T-cell (primary cell): Measurements from ENCODE around the gene ASPDH. TPM values are rescaled to one million over a fixed set of nuclear protein-coding genes. Genes with fewer than 3 reads are reported as not detected.

Experiments used
- ATAC-seq, 4 experiments: fragments of 200-7000 bp in 3 of 4; fragments of 150-1000 bp in 1 of 4; cut with Tn5 transposase; replicated peaks in 1 of 4; 1 replicate in 3 of 4; 2 replicates in 1 of 4; pipeline ENCODE4 v1.10.0; 2021; ENCODE audit warnings: moderate library complexity in 3 of 4, mild to moderate bottlenecking in 2 of 4, moderate number of reproducible peaks in 1 of 4
- CTCF ChIA-PET, 2 donors: fragments of 300-600 bp; sonication (Branson Sonifier 250); formaldehyde crosslinking; loops; one replicate each; lab custom pipeline; 2022; ENCODE audit warnings: antibody characterized with exemption in 2 of 2; lab: Charles Lee
- POLR2A ChIA-PET, 2 donors: fragments of 300-600 bp; sonication (Branson Sonifier 250); formaldehyde crosslinking; loops; one replicate each; lab custom pipeline; 2022; ENCODE audit warnings: antibody characterized with exemption in 2 of 2; lab: Charles Lee
- DNase-seq, 35 experiments: peaks; one replicate each; pipeline versions ENCODE4 v3.0.0 to v3.0.0-alpha.2; 2013 to 2023
- H3K27ac ChIP-seq: one replicate; pipeline ENCODE4 v1.5.1; 2013; ENCODE audit warnings: low read length
- H3K27me3 ChIP-seq, 2 experiments: replicated peaks in 1 of 2; 1 replicate in 1 of 2; 2 replicates in 1 of 2; pipeline versions ENCODE4 v1.6.1 to v1.7.0; 2013; ENCODE audit warnings: low read length in 1 of 2, mixed read lengths in 1 of 2; ENCODE audit not compliant: control insufficient read depth in 2 of 2, insufficient read depth in 2 of 2; ENCODE audit errors: extremely low read depth in 1 of 2
- H3K36me3 ChIP-seq, 2 donors: 1 replicate in 1 of 2; 2 replicates in 1 of 2; pipeline versions ENCODE4 v1.6.1 to v1.7.0; 2013; ENCODE audit warnings: low read length in 1 of 2; ENCODE audit not compliant: control insufficient read depth in 2 of 2, insufficient read depth in 1 of 2; ENCODE audit errors: extremely low read depth in 1 of 2
- H3K4me1 ChIP-seq, 2 experiments: 1 replicate in 1 of 2; 2 replicates in 1 of 2; pipeline versions ENCODE4 v1.6.1 to v1.7.0; 2013; ENCODE audit warnings: low read length in 2 of 2, mixed read lengths in 1 of 2; ENCODE audit not compliant: insufficient read depth in 2 of 2, control insufficient read depth in 1 of 2; ENCODE audit errors: extremely low read depth in 1 of 2
- H3K4me3 ChIP-seq, 2 donors: 1 replicate in 1 of 2; 2 replicates in 1 of 2; pipeline versions ENCODE4 v1.5.1 to v1.7.0; 2013; ENCODE audit warnings: mild to moderate bottlenecking in 2 of 2, low read length in 1 of 2, moderate library complexity in 1 of 2; ENCODE audit not compliant: control insufficient read depth in 1 of 2; ENCODE audit errors: extremely low read depth in 1 of 2
- H3K9me3 ChIP-seq: 2 replicates; pipeline ENCODE4 v1.7.0; 2013
- H3K27ac Mint-ChIP-seq, 2 donors: one replicate each; pipeline ENCODE4 v1.8.0; 2020 to 2021; ENCODE audit warnings: mild to moderate bottlenecking in 2 of 2, mixed read lengths in 2 of 2
- H3K27me3 Mint-ChIP-seq, 2 donors: one replicate each; pipeline ENCODE4 v1.8.0; 2021 to 2022; ENCODE audit warnings: mixed read lengths in 2 of 2
- H3K36me3 Mint-ChIP-seq: one replicate; pipeline ENCODE4 v1.8.0; 2021; ENCODE audit warnings: mixed read lengths
- H3K4me1 Mint-ChIP-seq, 3 donors: one replicate each; pipeline ENCODE4 v1.8.0; 2020 to 2022; ENCODE audit warnings: mixed read lengths in 3 of 3, mild to moderate bottlenecking in 1 of 3
- H3K4me3 Mint-ChIP-seq, 3 donors: one replicate each; pipeline ENCODE4 v1.8.0; 2020 to 2022; ENCODE audit warnings: mild to moderate bottlenecking in 3 of 3, mixed read lengths in 3 of 3, moderate library complexity in 3 of 3
- H3K9me3 Mint-ChIP-seq, 3 donors: one replicate each; pipeline ENCODE4 v1.8.0; 2020 to 2022; ENCODE audit warnings: mixed read lengths in 3 of 3
- WGBS: methylation state at CpG from one replicate; pipeline ENCODE4 v1.1.5; 2013; ENCODE audit warnings: missing lambda C conversion rate; ENCODE audit not compliant: insufficient coverage; 5-methylcytosine and 5-hydroxymethylcytosine counted together
- total RNA-seq, 35 experiments: library from RNA in 6 of 35; stranded (reverse) in 6 of 35; fragments of 120-200 nt in 1 of 35; gene quantifications; one replicate each; pipeline versions ENCODE4 v1.2.1 to v1.2.4 and lab custom pipeline; 2013 to 2026

Gene ASPDH
- not detected for total RNA-seq
- total RNA-seq (2013) = not detected
- 0 to 0.10 (median 0) reads per million in 29 experiments for total RNA-seq (lab: John Stamatoyannopoulos, UW)

- DNase-seq (no peak), ATAC-seq (no peak)
- no peak within 1 kb of the TSS for H3K27ac ChIP-seq
- Mint-ChIP-seq H3K27ac (no peak within 1 kb of the TSS), H3K9me3 (no peaks in the 10 kb centered on the region), H3K4me1 (peaks cover 11 to 20% (median 18%) of the 10 kb centered on the region in 3 donors), H3K4me3 (no peak within 1 kb of the TSS), H3K27me3 (peaks cover 0 to 12% of the 10 kb centered on the region in 2 donors), H3K36me3 (no peaks in the 10 kb centered on the region)
- H3K4me3 ChIP-seq = no peak within 1 kb of the TSS
- WGBS = 78% methylated on average over 14 of the region's 22 CpGs
- H3K4me1 ChIP-seq = peaks cover 2 to 22% of the 10 kb centered on the region in 2 experiments
- no peaks in the 10 kb centered on the region for H3K9me3 ChIP-seq
- peaks cover 0 to 47% of the 10 kb centered on the region in 2 experiments for H3K27me3 ChIP-seq
- H3K36me3 ChIP-seq = no peaks in the 10 kb centered on the region
- CTCF ChIA-PET = no interaction called here
- POLR2A ChIA-PET = no interaction called here
Measured at GRCh38 chr19:50513746-50514345, at the start of gene ASPDH. Gene ASPDH (minus strand): TSS chr19:50513913. CDS start chr19:50513823, 90 bp downstream.

DNA sequence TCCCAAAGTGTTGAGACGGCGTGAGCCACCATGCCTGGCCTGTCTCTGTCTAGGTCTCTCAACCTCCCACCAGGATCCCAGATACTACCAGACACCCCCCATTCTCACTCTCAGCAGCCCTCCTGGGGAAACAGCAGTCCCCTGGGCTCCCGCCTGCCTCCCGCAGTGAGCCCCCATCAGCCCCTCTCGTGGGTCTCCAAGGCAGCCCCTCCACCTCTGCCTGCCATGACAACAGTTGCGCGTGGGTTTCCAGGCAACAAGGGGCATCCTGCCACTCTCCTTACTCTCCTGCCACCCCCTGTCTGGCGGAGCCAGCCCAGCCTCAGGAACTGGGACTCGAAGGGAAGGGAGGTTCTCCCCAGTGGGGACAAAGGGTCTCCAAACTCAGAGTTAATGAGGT lies 49.3 kb upstream of the ASPDH start:
- Histone ChIP-seq H3K9me3 (no peaks in the 10 kb centered on the region), H3K27me3 (peaks cover 2 to 90% of the 10 kb centered on the region in 2 experiments), H3K4me1 (peaks cover 0 to 20% of the 10 kb centered on the region in 2 experiments), H3K27ac (no peak overlapping the region), H3K4me3 (no peak overlapping the region), H3K36me3 (no peaks in the 10 kb centered on the region)
- Mint-ChIP-seq H3K27ac (no peak overlapping the region), H3K4me1 (peaks cover 5 to 21% (median 15%) of the 10 kb centered on the region in 3 donors), H3K36me3 (no peaks in the 10 kb centered on the region), H3K9me3 (no peaks in the 10 kb centered on the region), H3K27me3 (peaks cover 52 to 74% of the 10 kb centered on the region in 2 donors), H3K4me3 (no peak overlapping the region)
- WGBS = 78% methylated on average over 5 of the region's 9 CpGs
- CTCF ChIA-PET = no interaction called here
- ATAC-seq (no peak), DNase-seq (no peak)
- POLR2A ChIA-PET = no interaction called here

GRCh38 chr19:50562329-50562728 lies 48.6 kb upstream of the ASPDH start:
- H3K4me1 Mint-ChIP-seq = peaks cover 5 to 21% (median 15%) of the 10 kb centered on the region in 3 donors
- peaks cover 52 to 78% of the 10 kb centered on the region in 2 donors for H3K27me3 Mint-ChIP-seq
- no peak overlapping the region for H3K27ac Mint-ChIP-seq
- Histone ChIP-seq H3K4me1 (peaks cover 0 to 18% of the 10 kb centered on the region in 2 experiments), H3K27me3 (peaks cover 2 to 90% of the 10 kb centered on the region in 2 experiments), H3K4me3 (no peak overlapping the region), H3K27ac (no peak overlapping the region), H3K9me3 (no peaks in the 10 kb centered on the region), H3K36me3 (no peaks in the 10 kb centered on the region)
- no peaks in the 10 kb centered on the region for H3K9me3 Mint-ChIP-seq
- CTCF ChIA-PET = no interaction called here
- 67% methylated on average over 3 of the region's 4 CpGs for WGBS
- no peaks in the 10 kb centered on the region for H3K36me3 Mint-ChIP-seq
- H3K4me3 Mint-ChIP-seq = no peak overlapping the region
- DNase-seq = no peak
- no peak for ATAC-seq
- POLR2A ChIA-PET = no interaction called here

GRCh38 chr19:50559636-50560035 lies 45.9 kb upstream of the ASPDH start:
- no peak overlapping the region for H3K27ac ChIP-seq
- H3K27me3 Mint-ChIP-seq = peaks cover 46 to 81% of the 10 kb centered on the region in 2 donors
- H3K4me3 ChIP-seq = no peak overlapping the region
- no peak overlapping the region for H3K27ac Mint-ChIP-seq
- no peaks in the 10 kb centered on the region for H3K9me3 Mint-ChIP-seq
- peaks cover 4 to 14% (median 11%) of the 10 kb centered on the region in 3 donors for H3K4me1 Mint-ChIP-seq
- H3K4me3 Mint-ChIP-seq = no peak overlapping the region
- ChIA-PET CTCF (no interaction called here), POLR2A (no interaction called here)
- no peaks in the 10 kb centered on the region for H3K9me3 ChIP-seq
- DNase-seq = no peak
- 69% methylated on average over 9 of the region's 10 CpGs for WGBS
- ATAC-seq = no peak
- H3K36me3 Mint-ChIP-seq = no peaks in the 10 kb centered on the region
- peaks cover 3 to 13% of the 10 kb centered on the region in 2 experiments for H3K4me1 ChIP-seq
- no peaks in the 10 kb centered on the region for H3K36me3 ChIP-seq
- peaks cover 5 to 90% of the 10 kb centered on the region in 2 experiments for H3K27me3 ChIP-seq

GRCh38 chr19:50558449-50558848 lies 44.7 kb upstream of the ASPDH start:
- H3K4me1 Mint-ChIP-seq = peaks cover 4 to 10% (median 6%) of the 10 kb centered on the region in 3 donors
- H3K4me3 Mint-ChIP-seq = no peak overlapping the region
- peaks cover 44 to 81% of the 10 kb centered on the region in 2 donors for H3K27me3 Mint-ChIP-seq
- H3K36me3 ChIP-seq = no peaks in the 10 kb centered on the region
- WGBS = 93% methylated on average over 12 of the region's 13 CpGs
- CTCF ChIA-PET = interaction anchor here in 1 of 2 donors (0.9 kb wide), 1 partner anchor 14 kb away, joined by 3 read pairs; no protein-coding TSS in a partner anchor
- no peak overlapping the region for H3K27ac ChIP-seq
- H3K36me3 Mint-ChIP-seq = no peaks in the 10 kb centered on the region
- ATAC-seq (no peak), DNase-seq (no peak)
- peaks cover 3 to 87% of the 10 kb centered on the region in 2 experiments for H3K27me3 ChIP-seq
- POLR2A ChIA-PET = no interaction called here
- no peaks in the 10 kb centered on the region for H3K9me3 Mint-ChIP-seq
- H3K4me1 ChIP-seq = peaks cover 3 to 13% of the 10 kb centered on the region in 2 experiments
- no peak overlapping the region for H3K27ac Mint-ChIP-seq
- no peak overlapping the region for H3K4me3 ChIP-seq
- no peaks in the 10 kb centered on the region for H3K9me3 ChIP-seq

GRCh38 chr19:50558039-50558438 lies 44.3 kb upstream of the ASPDH start:
- WGBS = no CpG with 5 or more reads among the region's 4 CpGs
- no peaks in the 10 kb centered on the region for H3K9me3 Mint-ChIP-seq
- ATAC-seq = no peak
- Histone ChIP-seq H3K36me3 (no peaks in the 10 kb centered on the region), H3K27me3 (peaks cover 3 to 87% of the 10 kb centered on the region in 2 experiments), H3K4me3 (no peak overlapping the region), H3K9me3 (no peaks in the 10 kb centered on the region), H3K4me1 (peaks cover 3 to 13% of the 10 kb centered on the region in 2 experiments), H3K27ac (no peak overlapping the region)
- POLR2A ChIA-PET = no interaction called here
- no peak for DNase-seq
- H3K27ac Mint-ChIP-seq = no peak overlapping the region
- H3K27me3 Mint-ChIP-seq = peaks cover 44 to 81% of the 10 kb centered on the region in 2 donors
- H3K36me3 Mint-ChIP-seq = no peaks in the 10 kb centered on the region
- H3K4me3 Mint-ChIP-seq = no peak overlapping the region
- peaks cover 4 to 10% (median 6%) of the 10 kb centered on the region in 3 donors for H3K4me1 Mint-ChIP-seq
- CTCF ChIA-PET = interaction anchor here in 1 of 2 donors (0.9 kb wide), 1 partner anchor 14 kb away, joined by 3 read pairs; no protein-coding TSS in a partner anchor
